Uterus (tissue), 2 donors: ENCODE data around the gene ABCG1.

ENCODE experiments used
- POLR2A ChIP-seq, 2 donors: fragments of 450-650 bp; IDR thresholded peaks; one replicate each; pipeline ENCODE4 v1.6.1; 2016; ENCODE audit warnings: antibody characterized with exemption in 2 of 2, mild to moderate bottlenecking in 1 of 2, moderate library complexity in 1 of 2
- TF ChIP-seq, protein P1 (sequence below), 4 experiments: fragments of 200-600 bp in 2 of 4; fragments of 450-650 bp in 2 of 4; sonication (generic) in 2 of 4; IDR thresholded peaks; one replicate each; pipeline ENCODE4 v1.5.1; 2016 to 2019; ENCODE audit warnings: antibody characterized with exemption in 4 of 4, mild to moderate bottlenecking in 2 of 4, moderate library complexity in 1 of 4

DNA sequence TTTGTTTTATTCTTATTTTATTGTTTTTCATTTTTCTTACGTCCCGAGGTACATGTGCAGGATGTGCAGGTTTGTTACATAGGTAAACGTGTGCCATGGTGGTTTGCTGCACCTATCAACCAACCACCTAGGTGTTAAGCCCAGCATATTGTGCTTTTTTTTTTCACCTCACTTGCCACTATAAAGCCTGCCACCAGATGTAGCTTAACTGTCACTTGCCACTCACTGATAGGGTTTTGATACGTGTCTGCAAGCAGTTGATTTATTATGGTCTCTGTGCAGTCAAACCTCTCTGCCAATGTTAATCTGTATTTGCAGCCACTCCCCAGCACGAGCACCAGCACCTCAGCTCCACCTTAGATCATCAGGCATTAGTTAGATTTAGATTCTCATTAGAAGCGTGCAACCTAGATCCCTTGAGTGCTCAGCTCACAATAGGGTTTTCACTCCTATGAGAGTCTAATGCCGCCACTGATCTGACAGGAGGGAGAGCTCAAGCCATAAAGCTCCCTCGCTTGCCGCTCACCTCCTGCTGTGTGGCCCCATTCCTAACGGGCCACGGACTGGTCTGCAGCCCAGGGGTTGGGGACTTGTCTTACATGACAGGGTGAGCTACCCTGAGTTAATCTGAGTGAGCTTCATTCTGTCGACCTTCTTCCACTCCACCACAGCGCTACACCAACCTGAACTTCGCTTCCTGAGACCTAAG lies 17.9 kb upstream of the ABCG1 start:
- TF ChIP-seq POLR2A (IDR thresholded peaks at IDR 0.05), result no peak
- TF ChIP-seq, protein P1, sequence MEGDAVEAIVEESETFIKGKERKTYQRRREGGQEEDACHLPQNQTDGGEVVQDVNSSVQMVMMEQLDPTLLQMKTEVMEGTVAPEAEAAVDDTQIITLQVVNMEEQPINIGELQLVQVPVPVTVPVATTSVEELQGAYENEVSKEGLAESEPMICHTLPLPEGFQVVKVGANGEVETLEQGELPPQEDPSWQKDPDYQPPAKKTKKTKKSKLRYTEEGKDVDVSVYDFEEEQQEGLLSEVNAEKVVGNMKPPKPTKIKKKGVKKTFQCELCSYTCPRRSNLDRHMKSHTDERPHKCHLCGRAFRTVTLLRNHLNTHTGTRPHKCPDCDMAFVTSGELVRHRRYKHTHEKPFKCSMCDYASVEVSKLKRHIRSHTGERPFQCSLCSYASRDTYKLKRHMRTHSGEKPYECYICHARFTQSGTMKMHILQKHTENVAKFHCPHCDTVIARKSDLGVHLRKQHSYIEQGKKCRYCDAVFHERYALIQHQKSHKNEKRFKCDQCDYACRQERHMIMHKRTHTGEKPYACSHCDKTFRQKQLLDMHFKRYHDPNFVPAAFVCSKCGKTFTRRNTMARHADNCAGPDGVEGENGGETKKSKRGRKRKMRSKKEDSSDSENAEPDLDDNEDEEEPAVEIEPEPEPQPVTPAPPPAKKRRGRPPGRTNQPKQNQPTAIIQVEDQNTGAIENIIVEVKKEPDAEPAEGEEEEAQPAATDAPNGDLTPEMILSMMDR (IDR thresholded peaks at IDR 0.05), result no peak
